Fibroblast of mammary gland (primary cell): Measurements from ENCODE around the gene SPATA6L.

ENCODE experiments used
- DNase-seq: peaks from one replicate; pipeline ENCODE4 v3.0.0-alpha.2; 2010; ENCODE audit warnings: low read depth
- H3K4me3 ChIP-seq: 2 replicates; pipeline ENCODE4 v1.5.1; 2011; ENCODE audit warnings: low read depth, mild to moderate bottlenecking, low read length, moderate library complexity; ENCODE audit not compliant: control insufficient read depth
- TF ChIP-seq, protein P1 (sequence below): conservative IDR thresholded peaks from 2 replicates; pipeline ENCODE4 v1.5.1; 2011; ENCODE audit warnings: low read depth, low read length, inconsistent platforms; ENCODE audit not compliant: control insufficient read depth, insufficient read depth

SPATA6L gene

DNA sequence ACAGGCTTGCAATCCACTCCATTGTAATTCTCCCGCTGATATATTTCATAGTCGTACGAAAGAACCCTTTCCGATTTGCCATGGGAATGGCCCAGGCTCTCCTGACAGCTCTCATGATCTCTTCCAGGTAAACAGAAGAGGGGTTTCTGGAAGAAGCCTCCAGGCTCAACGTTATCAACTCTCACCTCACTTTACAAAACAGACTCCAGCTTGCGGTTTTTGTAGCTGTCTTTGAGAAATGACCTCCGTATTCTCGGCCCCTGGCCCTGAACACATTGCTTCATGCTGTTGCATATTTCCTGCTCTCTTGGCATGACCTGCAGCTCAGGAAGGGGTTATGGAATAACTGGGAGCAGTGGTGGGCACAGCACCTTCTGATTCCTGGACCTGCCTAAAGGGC is 90.3 kb downstream of the SPATA6L start:
- TF ChIP-seq, protein P1, sequence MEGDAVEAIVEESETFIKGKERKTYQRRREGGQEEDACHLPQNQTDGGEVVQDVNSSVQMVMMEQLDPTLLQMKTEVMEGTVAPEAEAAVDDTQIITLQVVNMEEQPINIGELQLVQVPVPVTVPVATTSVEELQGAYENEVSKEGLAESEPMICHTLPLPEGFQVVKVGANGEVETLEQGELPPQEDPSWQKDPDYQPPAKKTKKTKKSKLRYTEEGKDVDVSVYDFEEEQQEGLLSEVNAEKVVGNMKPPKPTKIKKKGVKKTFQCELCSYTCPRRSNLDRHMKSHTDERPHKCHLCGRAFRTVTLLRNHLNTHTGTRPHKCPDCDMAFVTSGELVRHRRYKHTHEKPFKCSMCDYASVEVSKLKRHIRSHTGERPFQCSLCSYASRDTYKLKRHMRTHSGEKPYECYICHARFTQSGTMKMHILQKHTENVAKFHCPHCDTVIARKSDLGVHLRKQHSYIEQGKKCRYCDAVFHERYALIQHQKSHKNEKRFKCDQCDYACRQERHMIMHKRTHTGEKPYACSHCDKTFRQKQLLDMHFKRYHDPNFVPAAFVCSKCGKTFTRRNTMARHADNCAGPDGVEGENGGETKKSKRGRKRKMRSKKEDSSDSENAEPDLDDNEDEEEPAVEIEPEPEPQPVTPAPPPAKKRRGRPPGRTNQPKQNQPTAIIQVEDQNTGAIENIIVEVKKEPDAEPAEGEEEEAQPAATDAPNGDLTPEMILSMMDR: no peak
- no peak for DNase-seq
- H3K4me3 ChIP-seq: no peak overlapping the region

DNA sequence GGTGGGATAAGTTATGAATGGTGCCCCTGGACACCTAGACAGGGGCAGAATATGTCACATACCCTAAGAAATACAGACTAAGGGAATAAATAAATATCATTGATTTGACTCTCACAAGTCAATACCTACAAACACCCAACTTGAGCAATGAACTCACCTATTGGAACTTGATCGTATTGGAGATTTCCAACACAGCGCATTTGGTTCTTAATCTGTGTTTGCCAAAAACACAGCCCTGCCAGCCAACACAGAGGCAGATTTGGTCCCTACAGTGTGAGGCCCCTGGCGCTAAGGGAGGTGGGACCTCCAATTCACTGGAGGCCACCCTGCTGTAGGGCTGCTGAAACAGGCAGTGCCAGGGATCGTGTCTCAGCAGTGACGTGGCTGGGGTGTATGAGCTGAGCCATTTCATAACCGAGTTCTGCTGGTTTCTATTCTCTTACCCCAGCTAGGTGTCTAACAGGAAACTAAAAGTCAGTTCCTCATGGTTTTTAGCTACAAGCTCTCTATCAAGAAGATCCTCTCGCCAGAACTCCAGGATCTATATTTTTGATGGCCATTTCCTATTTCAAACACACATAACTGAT is 91.5 kb downstream of the SPATA6L start:
- DNase-seq: no peak
- H3K4me3 ChIP-seq: no peak overlapping the region
- TF ChIP-seq, protein P1: no peak

DNA sequence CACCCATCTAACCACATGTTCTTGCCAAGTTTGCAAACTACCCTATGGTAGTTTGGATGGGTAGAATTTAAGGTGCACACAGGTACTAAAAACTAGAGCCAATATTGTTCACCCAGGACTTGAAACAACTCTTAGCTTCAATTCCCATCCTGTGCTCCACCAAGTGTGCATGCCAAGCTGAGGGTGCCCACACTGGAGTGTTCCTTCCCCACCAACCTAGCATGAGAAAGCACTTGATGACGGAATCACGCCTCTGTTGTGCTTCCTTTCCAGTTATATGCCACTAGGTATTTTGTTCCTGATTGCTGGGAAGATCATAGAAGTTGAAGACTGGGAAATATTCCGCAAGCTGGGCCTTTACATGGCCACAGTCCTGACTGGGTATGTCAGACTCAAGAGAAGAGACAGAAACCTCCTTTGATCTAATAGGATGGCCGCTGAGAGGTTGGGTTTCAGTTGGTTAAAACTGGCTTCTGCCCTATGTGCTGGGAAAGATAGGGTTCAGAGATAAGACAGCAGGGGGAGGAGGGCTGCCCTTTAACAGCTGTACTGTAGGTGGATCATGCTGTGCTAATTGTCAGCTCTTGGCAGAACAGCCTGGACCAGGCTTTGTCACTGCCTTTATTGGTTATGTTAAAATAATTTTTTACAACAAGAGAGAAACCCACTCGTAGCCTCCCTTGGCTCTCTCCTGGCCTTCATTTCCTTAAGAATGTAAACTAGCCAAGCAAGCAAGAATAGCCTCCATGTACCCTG is 92.5 kb downstream of the SPATA6L start:
- no peak for DNase-seq

DNA sequence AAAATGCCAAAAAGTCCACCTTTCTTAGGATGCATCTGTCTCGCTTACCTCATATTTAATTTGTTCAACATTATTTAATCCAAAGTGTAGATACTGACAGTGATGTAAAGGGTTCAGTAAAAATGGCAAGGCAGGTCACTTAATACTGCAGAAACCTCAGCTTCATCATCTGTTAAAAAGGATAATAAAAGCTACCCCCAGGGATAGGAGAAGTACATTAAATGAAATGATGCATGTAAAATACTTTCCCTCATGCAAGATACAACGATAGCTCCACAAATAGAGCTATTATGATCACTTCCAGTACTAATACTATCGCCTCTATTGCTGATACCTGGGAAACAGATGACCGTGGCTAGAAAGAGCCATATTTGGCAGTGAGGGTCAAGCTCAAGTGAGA is 93.1 kb downstream of the SPATA6L start:
- no peak for DNase-seq
- no peak overlapping the region for H3K4me3 ChIP-seq
- TF ChIP-seq, protein P1: no peak

More for the DNA sequence above, 92.5 kb downstream of the SPATA6L start:
- H3K4me3 ChIP-seq: no peak overlapping the region
- TF ChIP-seq, protein P1: no peak

DNA sequence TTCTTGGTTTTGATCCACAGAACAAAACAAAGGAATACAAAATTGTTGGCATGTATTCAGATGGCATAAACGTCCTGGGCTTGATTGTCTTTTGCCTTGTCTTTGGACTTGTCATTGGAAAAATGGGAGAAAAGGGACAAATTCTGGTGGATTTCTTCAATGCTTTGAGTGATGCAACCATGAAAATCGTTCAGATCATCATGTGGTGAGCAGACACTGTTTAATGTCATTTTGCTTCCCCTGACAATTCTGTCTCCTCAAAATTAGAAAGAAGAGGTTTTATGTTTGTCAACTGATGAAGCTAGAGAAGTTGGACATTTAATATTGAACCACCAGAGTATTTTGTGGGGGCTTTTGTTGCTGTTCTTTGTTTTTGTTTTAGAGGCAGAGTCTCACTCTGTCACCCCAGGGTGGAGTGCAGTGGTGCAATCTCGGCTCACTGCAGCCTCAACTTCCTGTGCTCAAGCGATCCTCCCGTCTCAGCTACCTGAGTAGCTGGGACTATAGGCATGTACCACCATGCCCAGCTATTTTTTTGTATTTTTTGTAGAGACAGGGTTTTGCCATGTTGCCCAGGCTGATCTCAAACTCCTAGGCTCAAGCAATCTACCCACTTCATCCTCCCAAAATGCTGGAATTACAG is 94.0 kb downstream of the SPATA6L start:
- DNase-seq: no peak
- TF ChIP-seq, protein P1: no peak

DNA sequence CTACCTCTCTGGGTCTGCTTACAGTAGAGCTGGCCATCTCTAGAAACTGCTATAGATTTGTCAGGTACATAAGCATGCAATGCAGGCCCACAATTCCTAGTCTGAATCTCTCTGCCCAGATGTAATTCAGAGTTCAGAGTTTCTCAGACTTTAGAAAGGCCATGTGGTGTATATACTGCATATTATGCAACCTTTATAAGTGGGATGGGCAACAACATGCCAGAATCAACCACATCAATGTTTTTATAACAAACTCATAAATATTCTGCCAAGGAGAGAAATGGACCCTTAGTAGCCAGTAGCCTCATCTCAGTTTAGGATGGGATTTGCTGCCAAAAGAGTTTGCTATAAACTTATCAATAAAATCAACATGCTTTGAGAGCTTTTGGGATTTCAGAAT is 97.2 kb downstream of the SPATA6L start:
- DNase-seq: peak; percentile 12
- TF ChIP-seq, protein P1: no peak
- no peak overlapping the region for H3K4me3 ChIP-seq

More for the DNA sequence above, 94.0 kb downstream of the SPATA6L start:
- H3K4me3 ChIP-seq: no peak overlapping the region
